ENCODE measurements around the gene COL18A1. TPM values are rescaled to one million over a fixed set of nuclear protein-coding genes. Genes with fewer than 3 reads are reported as not detected.
"Not testable (repeated sequence)": the region's sequence is repeated elsewhere in the genome, so short reads cannot be mapped to it uniquely, and the experiment has no call there.

COL18A1 gene
- total and polyA plus RNA-seq, 4 donors = 97.3 to 963 (median 295) TPM

GRCh38 chr21:45359451-45360217 is 45.3 kb upstream of the COL18A1 start:
- WGBS, 2 donors = 88 to 92% methylated on average over 26 of the region's 26 CpGs
- Histone ChIP-seq H3K4me1 (ENCODE audit: control insufficient read depth in 1 of 2, insufficient read depth in 2 of 2, low read length in 2 of 2) (no peaks in the 10 kb centered on the region), H3K27me3 (ENCODE audit: control insufficient read depth in 1 of 2, insufficient read depth in 2 of 2, low read length in 1 of 2) (no peaks in the 10 kb centered on the region), H3K27ac (ENCODE audit: low read depth in 1 of 2, low read length in 2 of 2) (no peak overlapping the region), H3K36me3 (ENCODE audit: control insufficient read depth in 1 of 2, insufficient read depth in 2 of 2, low read length in 1 of 2) (no peaks in the 10 kb centered on the region), H3K9me3 (ENCODE audit: control insufficient read depth, low read length) (no peaks in the 10 kb centered on the region), H3K4me3 (ENCODE audit: low read length in 2 of 2) (no peak overlapping the region)
- DNase-seq (peak in 1 of 2 donors; percentile 39), ATAC-seq (ENCODE audit: low FRiP score) (no peak)
- intact Hi-C loops (cut with DNase I) = loop anchor here in 1 of 2 donors (5.0 kb wide), 1 partner anchor 32 kb away; no protein-coding TSS in a partner anchor

GRCh38 chr21:45361033-45361997 is 43.6 kb upstream of the COL18A1 start:
- no peak overlapping the region for H3K4me3 ChIP-seq (ENCODE audit: low read length in 2 of 2)
- no peak for DNase-seq
- intact Hi-C loops (cut with DNase I) = loop anchor here in 1 of 2 donors (5.0 kb wide), 1 partner anchor 34 kb away; no protein-coding TSS in a partner anchor
- no peaks in the 10 kb centered on the region for H3K9me3 ChIP-seq (ENCODE audit: control insufficient read depth, low read length)
- H3K4me1 ChIP-seq (ENCODE audit: control insufficient read depth in 1 of 2, insufficient read depth in 2 of 2, low read length in 2 of 2) = no peaks in the 10 kb centered on the region
- ATAC-seq (ENCODE audit: low FRiP score) = no peak
- no peaks in the 10 kb centered on the region for H3K27me3 ChIP-seq (ENCODE audit: control insufficient read depth in 1 of 2, insufficient read depth in 2 of 2, low read length in 1 of 2)
- no peak overlapping the region for H3K27ac ChIP-seq (ENCODE audit: low read depth in 1 of 2, low read length in 2 of 2)
- WGBS, 2 donors = 88 to 91% methylated on average over 29 of the region's 29 CpGs
- no peaks in the 10 kb centered on the region for H3K36me3 ChIP-seq (ENCODE audit: control insufficient read depth in 1 of 2, insufficient read depth in 2 of 2, low read length in 1 of 2)

GRCh38 chr21:45362077-45362747 is 42.8 kb upstream of the COL18A1 start:
- H3K4me1 ChIP-seq (ENCODE audit: control insufficient read depth in 1 of 2, insufficient read depth in 2 of 2, low read length in 2 of 2) = no peaks in the 10 kb centered on the region
- DNase-seq = no peak
- no peak overlapping the region for H3K27ac ChIP-seq (ENCODE audit: low read depth in 1 of 2, low read length in 2 of 2)
- H3K27me3 ChIP-seq (ENCODE audit: control insufficient read depth in 1 of 2, insufficient read depth in 2 of 2, low read length in 1 of 2) = no peaks in the 10 kb centered on the region
- H3K4me3 ChIP-seq (ENCODE audit: low read length in 2 of 2) = no peak overlapping the region
- WGBS, 2 donors = 94 to 95% methylated on average over 15 of the region's 15 CpGs
- H3K9me3 ChIP-seq (ENCODE audit: control insufficient read depth, low read length) = no peaks in the 10 kb centered on the region
- intact Hi-C loops (cut with DNase I) = loop anchor here in 1 of 2 donors (5.0 kb wide), 1 partner anchor 35 kb away; no protein-coding TSS in a partner anchor
- no peaks in the 10 kb centered on the region for H3K36me3 ChIP-seq (ENCODE audit: control insufficient read depth in 1 of 2, insufficient read depth in 2 of 2, low read length in 1 of 2)
- no peak for ATAC-seq (ENCODE audit: low FRiP score)

GRCh38 chr21:45362748-45363145 is 42.2 kb upstream of the COL18A1 start:
- ATAC-seq (ENCODE audit: low FRiP score) (no peak), DNase-seq (peak in 1 of 2 donors; percentile 42)
- H3K27me3 ChIP-seq (ENCODE audit: control insufficient read depth in 1 of 2, insufficient read depth in 2 of 2, low read length in 1 of 2) = no peaks in the 10 kb centered on the region
- no peak overlapping the region for H3K4me3 ChIP-seq (ENCODE audit: low read length in 2 of 2)
- no peaks in the 10 kb centered on the region for H3K9me3 ChIP-seq (ENCODE audit: control insufficient read depth, low read length)
- WGBS, 2 donors = 94 to 96% methylated on average over 14 of the region's 14 CpGs
- H3K36me3 ChIP-seq (ENCODE audit: control insufficient read depth in 1 of 2, insufficient read depth in 2 of 2, low read length in 1 of 2) = no peaks in the 10 kb centered on the region
- no peak overlapping the region for H3K27ac ChIP-seq (ENCODE audit: low read depth in 1 of 2, low read length in 2 of 2)
- intact Hi-C loops (cut with DNase I) = loop anchor here in 1 of 2 donors (5.0 kb wide), 1 partner anchor 35 kb away; no protein-coding TSS in a partner anchor
- no peaks in the 10 kb centered on the region for H3K4me1 ChIP-seq (ENCODE audit: control insufficient read depth in 1 of 2, insufficient read depth in 2 of 2, low read length in 2 of 2)

GRCh38 chr21:45363272-45363671 is 41.7 kb upstream of the COL18A1 start:
- H3K36me3 ChIP-seq (ENCODE audit: control insufficient read depth in 1 of 2, insufficient read depth in 2 of 2, low read length in 1 of 2); H3K9me3 ChIP-seq (ENCODE audit: control insufficient read depth, low read length); H3K4me1 ChIP-seq (ENCODE audit: control insufficient read depth in 1 of 2, insufficient read depth in 2 of 2, low read length in 2 of 2); DNase-seq; H3K27me3 ChIP-seq (ENCODE audit: control insufficient read depth in 1 of 2, insufficient read depth in 2 of 2, low read length in 1 of 2); H3K4me3 ChIP-seq (ENCODE audit: low read length in 2 of 2); ATAC-seq (ENCODE audit: low FRiP score): not testable (repeated sequence)
- 95 to 96% methylated on average over 19 of the region's 19 CpGs for WGBS, 2 donors
- peak overlapping the region; percentile 10 to 97 for H3K27ac ChIP-seq (ENCODE audit: low read depth in 1 of 2, low read length in 2 of 2)
- intact Hi-C loops (cut with DNase I) = loop anchor here in 1 of 2 donors (5.0 kb wide), 1 partner anchor 36 kb away; no protein-coding TSS in a partner anchor

- peak overlapping the region; percentile 86 to 97 for H3K27ac ChIP-seq (ENCODE audit: low read depth in 1 of 2, low read length in 2 of 2)
- WGBS, 2 donors = 9 to 10% methylated on average over 19 of the region's 19 CpGs
- H3K27me3 ChIP-seq (ENCODE audit: control insufficient read depth in 1 of 2, insufficient read depth in 2 of 2, low read length in 1 of 2) = no peaks in the 10 kb centered on the region
- H3K4me3 ChIP-seq (ENCODE audit: low read length in 2 of 2) = no peak overlapping the region
- H3K4me1 ChIP-seq (ENCODE audit: control insufficient read depth in 1 of 2, insufficient read depth in 2 of 2, low read length in 2 of 2) = no peaks in the 10 kb centered on the region
- H3K9me3 ChIP-seq (ENCODE audit: control insufficient read depth, low read length) = no peaks in the 10 kb centered on the region
- DNase-seq (peak; percentile 92 to 94), ATAC-seq (ENCODE audit: low FRiP score) (peak; percentile 89)
- intact Hi-C loops (cut with DNase I) = loop anchor here (1.0 to 5.0 kb wide), 2 partner anchors 37 to 44 kb away; no protein-coding TSS in a partner anchor
- H3K36me3 ChIP-seq (ENCODE audit: control insufficient read depth in 1 of 2, insufficient read depth in 2 of 2, low read length in 1 of 2) = no peaks in the 10 kb centered on the region
Observed at GRCh38 chr21:45363921-45364467, 41.0 kb upstream of the COL18A1 start.

- peak; percentile 64 for ATAC-seq (ENCODE audit: low FRiP score)
- H3K4me1 ChIP-seq (ENCODE audit: control insufficient read depth in 1 of 2, insufficient read depth in 2 of 2, low read length in 2 of 2) = no peaks in the 10 kb centered on the region
- intact Hi-C loops (cut with DNase I) = loop anchor here (1.0 to 5.0 kb wide), 2 partner anchors 37 to 44 kb away; no protein-coding TSS in a partner anchor
- no peak overlapping the region for H3K4me3 ChIP-seq (ENCODE audit: low read length in 2 of 2)
- 15 to 19% methylated on average over 28 to 29 of the region's 29 CpGs for WGBS, 2 donors
- no peaks in the 10 kb centered on the region for H3K9me3 ChIP-seq (ENCODE audit: control insufficient read depth, low read length)
- H3K36me3 ChIP-seq (ENCODE audit: control insufficient read depth in 1 of 2, insufficient read depth in 2 of 2, low read length in 1 of 2) = no peaks in the 10 kb centered on the region
- H3K27ac ChIP-seq (ENCODE audit: low read depth in 1 of 2, low read length in 2 of 2) = peak overlapping the region; percentile 86 to 96
- no peaks in the 10 kb centered on the region for H3K27me3 ChIP-seq (ENCODE audit: control insufficient read depth in 1 of 2, insufficient read depth in 2 of 2, low read length in 1 of 2)
- peak in 1 of 2 donors; percentile 74 for DNase-seq
Observed at GRCh38 chr21:45364468-45365185, 40.3 kb upstream of the COL18A1 start.
